ENCODE results near the gene RNF13. TPM values are rescaled to one million over a fixed set of nuclear protein-coding genes. Genes with fewer than 3 reads are reported as not detected.
A peak's percentile ranks its signal among the peaks of the same experiment; 100 is the strongest.

RNF13 gene
- total RNA-seq, 1 experiment from 2014 or later: 33.8 TPM

DNA sequence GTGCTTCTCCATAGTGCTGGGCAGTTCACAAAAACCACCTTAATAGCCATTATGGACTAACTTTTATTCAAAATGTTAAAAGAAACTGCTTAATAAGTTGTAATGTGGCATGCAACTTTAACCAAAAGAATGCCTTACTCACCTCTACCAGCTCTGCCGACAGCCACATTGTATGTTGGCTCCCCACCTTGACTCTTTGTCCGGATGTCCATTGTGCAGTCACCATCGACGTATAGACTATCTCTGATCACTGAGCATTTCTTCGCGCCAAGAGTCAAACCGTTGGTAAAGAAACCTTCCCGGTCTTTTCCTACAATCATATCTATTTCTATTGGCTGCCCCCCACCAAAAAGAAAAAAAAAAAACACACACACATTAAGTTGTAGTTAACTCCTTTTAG, 155.2 kb downstream of the RNF13 start:
- CTCF ChIA-PET: interaction anchor here (0.7 to 3.2 kb wide), 2 partner anchors 52 to 216 kb away, joined by 3 to 57 read pairs; no protein-coding TSS in a partner anchor
- no peak for TF ChIP-seq EZH2phosphoT487 (IDR thresholded peaks at IDR 0.05; ENCODE audit: borderline replicate concordance, low read length)
- POLR2A ChIA-PET (ENCODE audit: unreplicated experiment): no interaction called here
- DNase-seq (peak; percentile 70), ATAC-seq (peak; percentile 6; the same call in 1 of the 2 replicates)
- peak overlapping the region; percentile 91 for H3K4me2 ChIP-seq (ENCODE audit: low read length)
- no peaks in the 10 kb centered on the region for H3K9me3 ChIP-seq (ENCODE audit: low read length)
- peak overlapping the region; percentile 79 for H3K4me3 ChIP-seq (ENCODE audit: low read length)
- H3K9ac ChIP-seq (ENCODE audit: low read length): peak overlapping the region; percentile 94
- peaks cover 97% of the 10 kb centered on the region for H3K79me2 ChIP-seq (ENCODE audit: low read length)
- H3F3A ChIP-seq (ENCODE audit: low read length, unreplicated experiment): no peaks in the 10 kb centered on the region
- no TSS peak for BruUV-seq (replicated peaks)
- peak overlapping the region; percentile 86 for H3K27ac ChIP-seq (ENCODE audit: low read length)
- H4K20me1 ChIP-seq (ENCODE audit: low read length): peaks cover 43% of the 10 kb centered on the region
- H3K4me1 ChIP-seq (ENCODE audit: insufficient read depth, low read length): peaks cover 39% of the 10 kb centered on the region
- H3K9me2 ChIP-seq (replicated peaks; ENCODE audit: low read length): no peaks in the 10 kb centered on the region
- intact Hi-C loops (cut with micrococcal nuclease): loop anchor here (5.0 to 10.0 kb wide), 2 partner anchors 439 to 527 kb away; partner anchors contain the start of gene TSC22D2
- H3K36me3 ChIP-seq (ENCODE audit: low read depth, low read length): peaks cover 45% of the 10 kb centered on the region
- H2AFZ ChIP-seq (ENCODE audit: low read length): no peak overlapping the region
- no peaks in the 10 kb centered on the region for H3K27me3 ChIP-seq (ENCODE audit: low read length)

DNA sequence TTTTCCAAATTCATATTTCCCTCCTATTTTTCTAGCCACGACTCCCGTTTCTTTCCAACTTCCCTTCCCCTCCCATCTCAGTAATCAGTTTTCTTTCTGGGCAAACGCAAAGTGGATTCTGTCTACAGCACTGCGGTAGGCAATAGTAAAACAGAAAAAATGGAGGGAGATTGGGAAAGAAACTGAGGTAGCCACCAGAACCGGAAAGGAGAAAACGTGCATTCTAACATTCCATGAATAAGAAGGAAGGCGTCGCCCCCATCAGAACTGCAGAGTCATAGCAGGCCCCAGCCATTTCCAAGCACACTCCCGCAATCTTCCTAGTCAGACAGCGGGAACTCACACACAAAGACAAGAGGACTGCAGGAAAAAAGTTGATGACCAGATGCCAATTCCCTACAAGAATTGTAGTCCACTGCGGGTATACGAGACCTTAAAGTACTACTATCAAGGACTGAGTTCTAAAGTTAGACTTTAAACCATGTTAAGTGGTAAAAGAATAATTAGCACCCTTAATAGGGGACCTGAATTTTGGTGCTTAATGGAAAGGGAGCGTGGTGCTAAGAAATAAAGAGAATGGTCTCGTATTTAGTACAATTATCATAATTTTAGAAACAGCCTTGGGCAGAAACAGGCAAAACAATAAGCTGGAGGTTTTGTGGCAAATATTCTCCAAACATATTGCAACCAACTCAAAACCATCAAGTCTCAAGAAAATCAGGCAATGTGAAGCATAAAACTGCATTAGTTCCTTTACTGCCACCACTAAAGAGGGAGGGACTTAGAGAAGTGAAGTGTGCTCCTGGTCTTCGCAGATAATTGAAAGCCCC, 156.3 kb downstream of the RNF13 start:
- Histone ChIP-seq H3K79me2 (ENCODE audit: low read length) (peaks cover 90% of the 10 kb centered on the region), H3F3A (ENCODE audit: low read length, unreplicated experiment) (no peaks in the 10 kb centered on the region), H3K4me3 (ENCODE audit: low read length) (peak overlapping the region; percentile 79), H3K4me2 (ENCODE audit: low read length) (peak overlapping the region; percentile 91), H3K9me2 (replicated peaks; ENCODE audit: low read length) (no peaks in the 10 kb centered on the region), H3K27me3 (ENCODE audit: low read length) (no peaks in the 10 kb centered on the region), H2AFZ (ENCODE audit: low read length) (peak overlapping the region; percentile 69), H3K9me3 (ENCODE audit: low read length) (no peaks in the 10 kb centered on the region), H3K4me1 (ENCODE audit: insufficient read depth, low read length) (peaks cover 39% of the 10 kb centered on the region), H3K36me3 (ENCODE audit: low read depth, low read length) (peaks cover 35% of the 10 kb centered on the region), H4K20me1 (ENCODE audit: low read length) (peaks cover 35% of the 10 kb centered on the region), H3K27ac (ENCODE audit: low read length) (peak overlapping the region; percentile 86), H3K9ac (ENCODE audit: low read length) (peak overlapping the region; percentile 94)
- POLR2A ChIA-PET (ENCODE audit: unreplicated experiment): interaction anchor here (0.7 kb wide), 1 partner anchor 110 kb away, joined by 3 read pairs; no protein-coding TSS in a partner anchor
- CTCF ChIA-PET: interaction anchor here (0.6 to 3.3 kb wide), 5 partner anchors 125 to 251 kb away, joined by 3 to 57 read pairs (median 7); no protein-coding TSS in a partner anchor
- DNase-seq (peak; percentile 81), ATAC-seq (peak; percentile 19; the same call in 1 of the 2 replicates)
- TF ChIP-seq, protein P1, sequence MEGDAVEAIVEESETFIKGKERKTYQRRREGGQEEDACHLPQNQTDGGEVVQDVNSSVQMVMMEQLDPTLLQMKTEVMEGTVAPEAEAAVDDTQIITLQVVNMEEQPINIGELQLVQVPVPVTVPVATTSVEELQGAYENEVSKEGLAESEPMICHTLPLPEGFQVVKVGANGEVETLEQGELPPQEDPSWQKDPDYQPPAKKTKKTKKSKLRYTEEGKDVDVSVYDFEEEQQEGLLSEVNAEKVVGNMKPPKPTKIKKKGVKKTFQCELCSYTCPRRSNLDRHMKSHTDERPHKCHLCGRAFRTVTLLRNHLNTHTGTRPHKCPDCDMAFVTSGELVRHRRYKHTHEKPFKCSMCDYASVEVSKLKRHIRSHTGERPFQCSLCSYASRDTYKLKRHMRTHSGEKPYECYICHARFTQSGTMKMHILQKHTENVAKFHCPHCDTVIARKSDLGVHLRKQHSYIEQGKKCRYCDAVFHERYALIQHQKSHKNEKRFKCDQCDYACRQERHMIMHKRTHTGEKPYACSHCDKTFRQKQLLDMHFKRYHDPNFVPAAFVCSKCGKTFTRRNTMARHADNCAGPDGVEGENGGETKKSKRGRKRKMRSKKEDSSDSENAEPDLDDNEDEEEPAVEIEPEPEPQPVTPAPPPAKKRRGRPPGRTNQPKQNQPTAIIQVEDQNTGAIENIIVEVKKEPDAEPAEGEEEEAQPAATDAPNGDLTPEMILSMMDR (conservative IDR thresholded peaks at IDR 0.05; ENCODE audit: low read depth, low read length): peak; percentile 38
- no peak for TF ChIP-seq EZH2phosphoT487 (IDR thresholded peaks at IDR 0.05; ENCODE audit: borderline replicate concordance, low read length)
- intact Hi-C loops (cut with micrococcal nuclease): loop anchor here (5.0 to 10.0 kb wide), 2 partner anchors 438 to 525 kb away; partner anchors contain the start of gene TSC22D2
- TSS peak; percentile 28 for BruUV-seq (replicated peaks)

DNA sequence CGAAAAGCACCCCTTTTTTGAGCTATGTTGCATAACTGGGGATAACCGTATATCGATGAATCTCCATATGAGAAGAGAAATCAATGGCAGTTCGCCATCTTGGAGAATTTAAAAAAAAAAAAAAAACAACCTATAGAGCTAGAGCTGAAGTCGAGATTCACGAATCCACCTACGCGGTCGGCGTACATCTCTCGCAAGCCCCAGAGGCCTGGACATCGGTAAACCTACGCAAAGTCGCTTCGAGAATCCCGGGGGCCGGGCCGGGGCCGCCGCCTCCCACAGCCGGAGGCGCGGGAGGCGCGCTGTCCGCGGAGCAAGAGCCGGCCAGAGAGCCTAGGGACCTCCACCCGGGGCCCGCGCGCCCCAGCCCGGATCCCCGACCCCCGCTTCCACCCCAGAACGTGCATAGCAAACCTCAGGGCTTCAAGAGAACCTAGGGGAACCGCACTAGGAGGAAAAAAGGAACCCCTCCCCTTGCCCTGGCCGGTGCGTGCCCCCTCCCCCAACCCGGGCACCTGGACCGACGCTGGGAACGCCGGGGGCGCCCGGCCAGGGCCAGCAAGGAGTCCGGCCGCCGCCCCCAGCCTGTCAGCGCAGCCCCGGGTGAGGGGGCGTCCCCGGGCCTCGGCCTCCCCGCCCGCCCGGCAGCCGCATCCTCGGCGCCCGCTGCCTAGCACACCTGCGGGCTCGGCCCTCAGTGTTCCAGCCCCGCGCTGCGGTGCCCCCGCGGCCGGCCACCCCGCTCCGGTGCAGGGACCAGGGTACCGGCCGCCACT, 157.1 kb downstream of the RNF13 start:
- ChIA-PET CTCF (interaction anchor here (0.6 to 3.3 kb wide), 5 partner anchors 106 to 250 kb away, joined by 3 to 45 read pairs (median 4); no protein-coding TSS in a partner anchor), POLR2A (ENCODE audit: unreplicated experiment) (interaction anchor here (0.6 to 0.9 kb wide), 3 partner anchors 109 to 267 kb away, joined by 3 to 13 read pairs (median 11); no protein-coding TSS in a partner anchor)
- Histone ChIP-seq H3K27me3 (ENCODE audit: low read length) (no peaks in the 10 kb centered on the region), H3K4me1 (ENCODE audit: insufficient read depth, low read length) (peaks cover 31% of the 10 kb centered on the region), H3K9me3 (ENCODE audit: low read length) (no peaks in the 10 kb centered on the region), H3K9me2 (replicated peaks; ENCODE audit: low read length) (no peaks in the 10 kb centered on the region), H2AFZ (ENCODE audit: low read length) (peak overlapping the region; percentile 69), H3K27ac (ENCODE audit: low read length) (peak overlapping the region; percentile 86), H3K4me2 (ENCODE audit: low read length) (peak overlapping the region; percentile 91), H3K79me2 (ENCODE audit: low read length) (peaks cover 82% of the 10 kb centered on the region), H3K36me3 (ENCODE audit: low read depth, low read length) (peaks cover 27% of the 10 kb centered on the region), H3K4me3 (ENCODE audit: low read length) (peak overlapping the region; percentile 79), H4K20me1 (ENCODE audit: low read length) (peaks cover 27% of the 10 kb centered on the region), H3F3A (ENCODE audit: low read length, unreplicated experiment) (no peaks in the 10 kb centered on the region), H3K9ac (ENCODE audit: low read length) (peak overlapping the region; percentile 94)
- DNase-seq (peak; percentile 75), ATAC-seq (peak; percentile 27)
- TF ChIP-seq, protein P1 (conservative IDR thresholded peaks at IDR 0.05; ENCODE audit: low read depth, low read length): no peak
- TF ChIP-seq EZH2 (IDR thresholded peaks at IDR 0.05; ENCODE audit: low read length, unreplicated experiment): no peak
- TF ChIP-seq EZH2phosphoT487 (IDR thresholded peaks at IDR 0.05; ENCODE audit: borderline replicate concordance, low read length): no peak
- BruUV-seq (replicated peaks): no TSS peak
- intact Hi-C loops (cut with micrococcal nuclease): loop anchor here (2.0 to 10.0 kb wide), 3 partner anchors 109 to 525 kb away; partner anchors contain the start of gene TSC22D2
